Tibial nerve (tissue), 4 donors: ENCODE results near the gene MRPS11. TPM values are rescaled to one million over a fixed set of nuclear protein-coding genes. Genes with fewer than 3 reads are reported as not detected.

Experiments used
- DNase-seq, 2 donors: peaks; one replicate each; pipeline ENCODE4 v3.0.0-alpha.2; 2019; ENCODE audit warnings: low spot score in 2 of 2
- H3K27ac ChIP-seq, 4 donors: fragments of 200-600 bp; sonication (generic) in 3 of 4; one replicate each; pipeline ENCODE4 v1.5.1; 2017 to 2019; ENCODE audit warnings: mild to moderate bottlenecking in 1 of 4
- H3K27me3 ChIP-seq, 2 donors: fragments of 200-600 bp; sonication (generic) in 1 of 2; one replicate each; pipeline versions ENCODE4 v1.5.1 to v1.6.0; 2017 to 2019
- H3K36me3 ChIP-seq, 3 donors: fragments of 200-600 bp; sonication (generic); one replicate each; pipeline ENCODE4 v1.5.1; 2018 to 2019
- H3K4me1 ChIP-seq, 4 donors: fragments of 200-600 bp; sonication (generic) in 3 of 4; one replicate each; pipeline ENCODE4 v1.5.1; 2017 to 2019
- H3K4me3 ChIP-seq, 4 donors: fragments of 200-600 bp; sonication (generic) in 3 of 4; one replicate each; pipeline ENCODE4 v1.5.1; 2017 to 2019; ENCODE audit warnings: mild to moderate bottlenecking in 1 of 4, moderate library complexity in 1 of 4
- H3K9me3 ChIP-seq, 4 donors: fragments of 200-600 bp; sonication (generic) in 3 of 4; one replicate each; pipeline ENCODE4 v1.5.1; 2017 to 2019
- CTCF ChIP-seq, 5 experiments: fragments of 200-600 bp in 3 of 5; fragments of 450-650 bp in 2 of 5; sonication (generic) in 3 of 5; IDR thresholded peaks; one replicate each; pipeline ENCODE4 v1.5.1; 2016 to 2019; ENCODE audit warnings: antibody characterized with exemption in 5 of 5, mild to moderate bottlenecking in 3 of 5, moderate library complexity in 2 of 5
- EP300 ChIP-seq, 2 donors: sonication (generic); formaldehyde crosslinking; IDR thresholded peaks; one replicate each; pipeline ENCODE4 v1.6.1; 2017; ENCODE audit warnings: antibody characterized with exemption in 2 of 2, mild to moderate bottlenecking in 1 of 2
- POLR2A ChIP-seq, 2 donors: fragments of 450-650 bp; IDR thresholded peaks; one replicate each; pipeline ENCODE4 v1.6.1; 2017; ENCODE audit warnings: antibody characterized with exemption in 2 of 2, mild to moderate bottlenecking in 2 of 2, moderate library complexity in 2 of 2
- WGBS, 2 donors: methylation state at CpG; one replicate each; pipeline ENCODE4 v1.1.5; 2018; 5-methylcytosine and 5-hydroxymethylcytosine counted together
- total RNA-seq, 4 donors: library from RNA; depleted of rRNA; stranded (reverse); fragments of >200 nt; gene quantifications; one replicate each; pipeline ENCODE4 v1.1.0, GENCODE V29; 2016

Gene MRPS11
- total RNA-seq, 4 donors from 2014 or later = 22.2 to 45.4 (median 37.1) TPM

GRCh38 chr15:88484682-88485331 lies 17.3 kb downstream of the MRPS11 start:
- Histone ChIP-seq H3K4me3 (no peak overlapping the region), H3K27me3 (no peaks in the 10 kb centered on the region), H3K27ac (no peak overlapping the region), H3K4me1 (no peaks in the 10 kb centered on the region), H3K36me3 (peaks cover 0 to 13% (median 0%) of the 10 kb centered on the region in 3 donors), H3K9me3 (no peaks in the 10 kb centered on the region)
- 40 to 45% methylated on average over 9 to 10 of the region's 10 CpGs for WGBS, 2 donors
- no peak for TF ChIP-seq CTCF (IDR thresholded peaks at IDR 0.05)
- DNase-seq = no peak

- H3K27ac ChIP-seq = no peak overlapping the region
- no peaks in the 10 kb centered on the region for H3K9me3 ChIP-seq
- 70 to 75% methylated on average over 2 of the region's 2 CpGs for WGBS, 2 donors
- H3K4me3 ChIP-seq = no peak overlapping the region
- H3K4me1 ChIP-seq = no peaks in the 10 kb centered on the region
- no peaks in the 10 kb centered on the region for H3K27me3 ChIP-seq
- no peaks in the 10 kb centered on the region for H3K36me3 ChIP-seq
- TF ChIP-seq CTCF (IDR thresholded peaks at IDR 0.05) (no peak), POLR2A (IDR thresholded peaks at IDR 0.05) (no peak), EP300 (IDR thresholded peaks at IDR 0.05) (no peak)
- no peak for DNase-seq
Measured at GRCh38 chr15:88487178-88487795, 19.8 kb downstream of the MRPS11 start.

DNA sequence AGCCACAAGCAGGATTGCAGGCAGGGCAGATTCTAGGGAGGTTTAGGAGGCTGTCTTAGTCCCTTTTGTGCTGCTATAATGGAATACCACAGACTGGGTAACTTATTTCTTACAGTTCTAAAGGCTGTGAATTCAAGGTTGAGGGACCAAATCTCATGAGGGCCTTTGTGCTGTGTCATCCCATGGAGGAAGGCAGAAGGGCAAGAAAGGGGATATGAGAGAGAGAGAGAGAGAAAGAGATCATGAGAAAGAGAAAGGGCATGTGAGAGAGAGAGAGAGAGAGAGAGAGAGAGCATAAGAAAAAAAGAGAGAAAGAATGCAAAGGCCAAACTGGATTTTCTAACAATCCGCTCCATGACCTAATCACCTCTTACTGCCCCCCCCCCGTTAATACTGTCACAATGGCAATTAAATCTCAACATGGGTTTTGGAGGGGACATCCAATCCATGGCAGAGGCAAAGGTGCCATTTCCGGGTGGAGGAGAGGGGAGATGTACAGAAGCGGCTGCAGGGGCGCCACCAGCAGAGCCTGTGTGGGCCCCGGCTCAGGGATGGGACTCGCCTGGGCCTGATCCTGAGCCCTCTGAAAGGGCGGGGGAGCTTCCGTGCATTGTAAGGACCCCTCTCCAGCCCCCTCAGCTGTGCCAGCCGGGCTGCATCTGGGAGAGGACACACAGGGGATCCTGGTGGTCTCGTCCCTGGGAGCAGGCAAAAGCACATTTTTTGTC lies 20.5 kb downstream of the MRPS11 start:
- Histone ChIP-seq H3K36me3 (no peaks in the 10 kb centered on the region), H3K27ac (no peak overlapping the region), H3K9me3 (no peaks in the 10 kb centered on the region), H3K4me3 (no peak overlapping the region), H3K4me1 (no peaks in the 10 kb centered on the region), H3K27me3 (no peaks in the 10 kb centered on the region)
- WGBS, 2 donors = 47 to 55% methylated on average over 10 to 11 of the region's 11 CpGs
- TF ChIP-seq CTCF (IDR thresholded peaks at IDR 0.05) (no peak), POLR2A (IDR thresholded peaks at IDR 0.05) (no peak), EP300 (IDR thresholded peaks at IDR 0.05) (no peak)
- DNase-seq = no peak

DNA sequence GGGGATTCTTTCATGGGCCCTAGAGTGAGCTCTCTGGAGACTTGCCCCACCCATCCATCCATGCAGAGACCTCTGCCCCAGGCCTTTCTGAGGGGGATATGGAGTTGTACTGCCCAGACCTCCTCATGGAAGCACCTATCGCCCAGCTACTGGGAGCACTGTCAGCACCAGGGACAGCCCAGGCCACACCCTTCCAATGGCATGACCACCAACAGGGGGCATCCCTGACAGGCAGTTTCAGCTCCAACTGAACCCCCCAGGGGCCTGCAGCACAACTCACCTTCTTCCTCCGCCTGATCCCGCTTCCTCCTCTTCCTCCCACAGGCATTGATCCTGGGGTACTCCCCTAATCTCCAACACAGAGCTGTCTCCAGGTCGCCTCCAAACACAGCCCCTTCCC lies 21.8 kb downstream of the MRPS11 start:
- Histone ChIP-seq H3K27me3 (no peaks in the 10 kb centered on the region), H3K27ac (no peak overlapping the region), H3K4me1 (no peaks in the 10 kb centered on the region), H3K36me3 (peaks cover 0 to 7% (median 0%) of the 10 kb centered on the region in 3 donors), H3K9me3 (no peaks in the 10 kb centered on the region), H3K4me3 (no peak overlapping the region)
- WGBS, 2 donors = 81 to 96% methylated on average over 4 of the region's 4 CpGs
- TF ChIP-seq CTCF (IDR thresholded peaks at IDR 0.05) = no peak
- TF ChIP-seq EP300 (IDR thresholded peaks at IDR 0.05) = no peak
- no peak for TF ChIP-seq POLR2A (IDR thresholded peaks at IDR 0.05)
- DNase-seq = no peak

DNA sequence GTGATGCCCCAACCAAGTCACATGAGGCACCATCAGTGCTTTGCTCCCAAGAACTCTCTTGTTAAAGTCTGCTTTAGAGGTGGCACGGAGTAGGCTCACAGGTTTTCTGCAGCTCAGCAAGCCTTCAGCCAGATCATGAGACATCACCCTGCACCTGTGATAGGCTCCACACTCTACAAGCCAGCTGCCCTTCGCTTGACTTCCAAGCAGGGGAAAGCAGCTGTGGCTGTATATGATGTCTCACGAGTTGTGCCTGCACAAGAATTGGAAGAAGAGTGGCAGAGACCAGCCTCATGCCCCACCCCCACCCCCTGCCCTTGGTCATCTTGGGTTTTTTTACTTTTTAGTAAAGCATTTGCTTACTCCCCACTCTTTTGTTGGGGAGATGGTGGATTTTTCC lies 22.5 kb downstream of the MRPS11 start:
- TF ChIP-seq EP300 (IDR thresholded peaks at IDR 0.05) = no peak
- no peak for TF ChIP-seq POLR2A (IDR thresholded peaks at IDR 0.05)
- TF ChIP-seq CTCF (IDR thresholded peaks at IDR 0.05) = no peak
- H3K4me3 ChIP-seq = no peak overlapping the region
- H3K36me3 ChIP-seq = peaks cover 0 to 13% (median 0%) of the 10 kb centered on the region in 3 donors
- WGBS, 2 donors = 88 to 95% methylated on average over 3 of the region's 3 CpGs
- H3K27ac ChIP-seq = no peak overlapping the region
- H3K9me3 ChIP-seq = no peaks in the 10 kb centered on the region
- no peaks in the 10 kb centered on the region for H3K27me3 ChIP-seq
- DNase-seq = no peak
- H3K4me1 ChIP-seq = no peaks in the 10 kb centered on the region
